HG03469 (cell line): ENCODE results near the gene RASAL2.

Experiments
- ATAC-seq: cut with Tn5 transposase; IDR thresholded peaks from one replicate; pipeline ENCODE4 v1.9.1; 2021; ENCODE audit warnings: mild to moderate bottlenecking, moderate library complexity, moderate number of reproducible peaks; ENCODE audit not compliant: unreplicated experiment

The RASAL2 gene

GRCh38 chr1:178093951-178094738, at the start of gene RASAL2:
TSS of gene RASAL2 (plus strand) at chr1:178094104. CDS start at chr1:178094493, 389 bp downstream.
- no peak for ATAC-seq

GRCh38 chr1:178046591-178047270, 47.2 kb upstream of the RASAL2 start:
- ATAC-seq, result no peak

- ATAC-seq, result no peak
Measured at GRCh38 chr1:178047403-178048093, 46.4 kb upstream of the RASAL2 start.

- ATAC-seq, result no peak
Measured at GRCh38 chr1:178048426-178048825, 45.5 kb upstream of the RASAL2 start.

GRCh38 chr1:178048883-178049282, 45.0 kb upstream of the RASAL2 start:
- ATAC-seq, result no peak

- ATAC-seq, result no peak
Measured at GRCh38 chr1:178050084-178050483, 43.8 kb upstream of the RASAL2 start.

- ATAC-seq, result no peak
Measured at GRCh38 chr1:178051071-178051470, 42.8 kb upstream of the RASAL2 start.

GRCh38 chr1:178052650-178053461, 41.0 kb upstream of the RASAL2 start:
- ATAC-seq, result no peak

- ATAC-seq, result no peak
Measured at GRCh38 chr1:178055093-178055492, 38.8 kb upstream of the RASAL2 start.

GRCh38 chr1:178055779-178056471, 38.0 kb upstream of the RASAL2 start:
- peak; percentile 89 for ATAC-seq

- ATAC-seq, result no peak
Measured at GRCh38 chr1:178057141-178057765, 36.7 kb upstream of the RASAL2 start.

GRCh38 chr1:178057912-178058534, 35.9 kb upstream of the RASAL2 start:
- no peak for ATAC-seq

GRCh38 chr1:178060789-178061556, 32.9 kb upstream of the RASAL2 start:
- no peak for ATAC-seq

GRCh38 chr1:178061620-178062019, 32.3 kb upstream of the RASAL2 start:
- ATAC-seq, result no peak

GRCh38 chr1:178064191-178064821, 29.6 kb upstream of the RASAL2 start:
- ATAC-seq, result no peak

GRCh38 chr1:178065250-178065649, 28.7 kb upstream of the RASAL2 start:
- no peak for ATAC-seq

GRCh38 chr1:178066296-178066907, 27.5 kb upstream of the RASAL2 start:
- ATAC-seq, result no peak
